HFF-Myc (cell line): ENCODE measurements around the gene EPO.
A peak's percentile ranks its signal among the peaks of the same experiment; 100 is the strongest.

Experiments
- DNase-seq: peaks from one replicate; pipeline ENCODE4 v3.0.0-alpha.2; 2011; ENCODE audit warnings: low read depth; ENCODE audit errors: extremely low read depth
- H3K4me3 ChIP-seq: replicated peaks from 2 replicates; pipeline ENCODE4 v1.5.1; 2011; ENCODE audit warnings: low read depth, mild to moderate bottlenecking, control low read depth, low read length
- CTCF ChIP-seq: IDR thresholded peaks from 2 replicates; pipeline ENCODE4 v1.5.1; 2012; ENCODE audit warnings: mild to moderate bottlenecking, low read depth, low read length, control low read depth; ENCODE audit errors: missing control alignments

The EPO gene

GRCh38 chr7:100720279-100720670 is at the start of gene EPO:
EPO (plus strand) TSS chr7:100720468; CDS start chr7:100720981, 513 bp downstream.
- TF ChIP-seq CTCF = no peak
- no peak for DNase-seq
- H3K4me3 ChIP-seq = no peak within 1 kb of the TSS

- no peak for TF ChIP-seq CTCF
- no peak for DNase-seq
- H3K4me3 ChIP-seq = no peak overlapping the region
Measured at GRCh38 chr7:100671353-100672327, 48.6 kb upstream of the EPO start.

- TF ChIP-seq CTCF = no peak
- H3K4me3 ChIP-seq = peak within 1 kb of the TSS; percentile 86
- DNase-seq = peak; percentile 96
Measured at GRCh38 chr7:100673302-100673941, 46.8 kb upstream of the EPO start, which contains the start of gene GNB2. GNB2 (plus strand) TSS chr7:100673740; CDS start chr7:100676266, 2,526 bp downstream.

- no peak for DNase-seq
- no peak for TF ChIP-seq CTCF
- H3K4me3 ChIP-seq = peak overlapping the region; percentile 86
Measured at GRCh38 chr7:100673942-100674410, 46.3 kb upstream of the EPO start.

- TF ChIP-seq CTCF = no peak
- DNase-seq = no peak
- H3K4me3 ChIP-seq = peak overlapping the region; percentile 86
Measured at GRCh38 chr7:100674411-100675104, 45.7 kb upstream of the EPO start.

- TF ChIP-seq CTCF = no peak
- no peak for DNase-seq
Measured at GRCh38 chr7:100675105-100675451, 45.2 kb upstream of the EPO start.

More at GRCh38 chr7:100675105-100675451, 45.2 kb upstream of the EPO start:
- peak overlapping the region; percentile 86 for H3K4me3 ChIP-seq
